Upper lobe of right lung (tissue), 1 donor: ENCODE results near the gene GNB5. TPM values are rescaled to one million over a fixed set of nuclear protein-coding genes. Genes with fewer than 3 reads are reported as not detected.

Experiments
- ATAC-seq: fragments of 200-7000 bp; cut with Tn5 transposase; one replicate; pipeline ENCODE4 v1.9.1; 2020; ENCODE audit warnings: mild to moderate bottlenecking, moderate library complexity
- DNase-seq: peaks from one replicate; pipeline ENCODE4 v3.0.0-alpha.2; 2020
- H3K27ac ChIP-seq: fragments of 200-600 bp; one replicate; pipeline ENCODE4 v1.8.0; 2022
- H3K27me3 ChIP-seq: fragments of 200-600 bp; one replicate; pipeline ENCODE4 v1.8.0; 2022; ENCODE audit warnings: mild to moderate bottlenecking
- H3K36me3 ChIP-seq: fragments of 200-600 bp; one replicate; pipeline ENCODE4 v1.8.0; 2022
- H3K4me1 ChIP-seq: fragments of 200-600 bp; one replicate; pipeline ENCODE4 v1.8.0; 2022
- H3K4me3 ChIP-seq: fragments of 200-600 bp; one replicate; pipeline ENCODE4 v1.8.0; 2022; ENCODE audit warnings: mild to moderate bottlenecking
- H3K9me3 ChIP-seq: fragments of 200-600 bp; one replicate; pipeline ENCODE4 v1.8.0; 2022
- intact Hi-C: fragments of 100-400 bp; cut with DNase I; formaldehyde crosslinking; loops from one replicate; pipeline ENCODE4 v1.11.0; 2022
- total RNA-seq: library from RNA; stranded (reverse); fragmentation: NEBNext Ultra II Directional; extraction: Animal tissue kit (Norgen Biotek cat#: 25700); gene quantifications from one replicate; pipeline ENCODE4 v1.2.1, GENCODE V29; 2021
- TF ChIP-seq, protein P1 (sequence below): fragments of 200-600 bp; IDR thresholded peaks from one replicate; pipeline ENCODE4 v1.8.0; 2022; ENCODE audit warnings: antibody characterized with exemption
- donor health status: DM: no; HTN: yes; CAD: no; lungs with severe emphysema.

The GNB5 gene
- total RNA-seq, 1 donor from 2014 or later: 16.7 TPM

DNA sequence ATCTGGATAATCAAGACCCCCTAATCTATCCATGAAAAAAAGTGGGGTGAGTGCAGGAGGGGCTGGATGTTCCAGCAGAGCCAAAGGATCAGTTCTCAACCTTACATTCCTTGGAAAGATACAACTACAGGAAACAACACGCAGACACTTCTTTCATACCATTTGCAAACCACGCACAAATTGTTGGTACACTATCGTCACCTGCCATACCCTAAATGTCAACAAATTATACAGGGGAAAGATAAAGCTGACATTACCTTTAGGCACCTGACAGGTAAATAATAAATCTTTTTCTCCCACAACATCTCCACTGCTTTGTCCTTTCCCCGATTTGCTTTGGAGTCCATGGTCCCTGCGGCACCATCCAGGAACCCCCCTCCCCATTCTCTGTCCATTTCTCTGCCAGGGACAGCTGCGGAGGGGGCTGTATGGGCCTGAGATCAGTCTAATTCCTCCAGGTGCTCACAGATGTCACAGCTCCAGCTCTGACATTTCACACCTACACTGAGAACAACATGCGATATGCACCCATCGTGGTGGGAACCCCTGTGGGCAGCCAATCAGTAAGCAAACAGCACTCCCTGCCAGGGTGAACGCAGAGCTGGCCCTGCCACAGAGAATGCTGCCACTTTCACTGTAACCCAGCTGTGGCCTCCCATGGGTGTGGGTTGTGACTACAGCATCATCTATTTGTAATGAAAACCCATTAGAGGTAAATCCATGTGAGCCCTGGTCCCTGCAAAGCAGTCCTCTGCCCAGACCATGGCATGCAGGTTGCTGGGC lies 41.0 kb downstream of the GNB5 start:
- H3K4me1 ChIP-seq: no peaks in the 10 kb centered on the region
- ATAC-seq (no peak), DNase-seq (no peak)
- TF ChIP-seq, protein P1, sequence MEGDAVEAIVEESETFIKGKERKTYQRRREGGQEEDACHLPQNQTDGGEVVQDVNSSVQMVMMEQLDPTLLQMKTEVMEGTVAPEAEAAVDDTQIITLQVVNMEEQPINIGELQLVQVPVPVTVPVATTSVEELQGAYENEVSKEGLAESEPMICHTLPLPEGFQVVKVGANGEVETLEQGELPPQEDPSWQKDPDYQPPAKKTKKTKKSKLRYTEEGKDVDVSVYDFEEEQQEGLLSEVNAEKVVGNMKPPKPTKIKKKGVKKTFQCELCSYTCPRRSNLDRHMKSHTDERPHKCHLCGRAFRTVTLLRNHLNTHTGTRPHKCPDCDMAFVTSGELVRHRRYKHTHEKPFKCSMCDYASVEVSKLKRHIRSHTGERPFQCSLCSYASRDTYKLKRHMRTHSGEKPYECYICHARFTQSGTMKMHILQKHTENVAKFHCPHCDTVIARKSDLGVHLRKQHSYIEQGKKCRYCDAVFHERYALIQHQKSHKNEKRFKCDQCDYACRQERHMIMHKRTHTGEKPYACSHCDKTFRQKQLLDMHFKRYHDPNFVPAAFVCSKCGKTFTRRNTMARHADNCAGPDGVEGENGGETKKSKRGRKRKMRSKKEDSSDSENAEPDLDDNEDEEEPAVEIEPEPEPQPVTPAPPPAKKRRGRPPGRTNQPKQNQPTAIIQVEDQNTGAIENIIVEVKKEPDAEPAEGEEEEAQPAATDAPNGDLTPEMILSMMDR: no peak
- no peaks in the 10 kb centered on the region for H3K9me3 ChIP-seq
- H3K27ac ChIP-seq: no peak overlapping the region
- no peaks in the 10 kb centered on the region for H3K27me3 ChIP-seq
- intact Hi-C loops: no loop called here
- H3K36me3 ChIP-seq: peaks cover 10% of the 10 kb centered on the region
- no peak overlapping the region for H3K4me3 ChIP-seq

DNA sequence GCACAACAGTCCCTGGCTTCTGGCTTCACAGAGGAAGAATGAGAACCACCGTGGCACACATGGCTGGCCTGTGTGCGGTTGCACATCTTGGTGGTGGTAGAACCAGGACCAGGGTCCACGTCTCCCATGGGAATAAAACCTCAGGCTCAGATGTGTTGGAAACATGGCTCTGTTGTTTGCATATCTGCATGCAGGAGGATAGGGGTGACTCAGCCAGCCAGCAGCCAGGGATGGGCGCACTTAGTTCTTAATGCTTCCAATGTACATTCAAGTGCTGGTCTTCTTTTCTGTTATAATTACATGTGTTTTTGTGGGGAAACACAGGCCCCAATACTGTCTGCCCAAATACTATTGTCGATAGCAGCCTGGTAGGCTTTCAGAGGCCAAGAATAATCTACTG lies 42.8 kb downstream of the GNB5 start:
- Histone ChIP-seq H3K9me3 (no peaks in the 10 kb centered on the region), H3K4me1 (no peaks in the 10 kb centered on the region), H3K27ac (no peak overlapping the region), H3K4me3 (no peak overlapping the region), H3K27me3 (no peaks in the 10 kb centered on the region), H3K36me3 (peaks cover 10% of the 10 kb centered on the region)
- ATAC-seq (no peak), DNase-seq (no peak)
- TF ChIP-seq, protein P1: no peak
- intact Hi-C loops: no loop called here

DNA sequence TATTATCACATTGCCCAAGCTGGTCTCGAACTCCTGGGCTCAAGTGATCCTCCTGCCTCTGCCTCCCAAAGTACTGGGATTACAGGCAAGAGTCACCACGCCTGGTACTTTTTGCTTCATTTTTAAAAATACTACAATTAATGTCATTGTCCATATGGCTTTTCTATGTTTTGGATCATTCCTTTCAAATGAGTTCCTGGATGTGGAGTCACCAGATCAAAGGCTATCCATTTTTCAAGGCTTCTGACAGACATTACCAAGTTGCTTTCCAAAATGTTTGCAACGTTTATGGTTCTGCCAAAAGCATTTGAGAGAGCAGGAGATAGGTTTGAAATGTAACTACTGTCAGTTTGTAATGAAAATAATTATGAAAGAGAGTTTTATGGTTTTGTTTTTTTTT lies 44.4 kb downstream of the GNB5 start:
- DNase-seq (no peak), ATAC-seq (no peak)
- peaks cover 10% of the 10 kb centered on the region for H3K36me3 ChIP-seq
- no peaks in the 10 kb centered on the region for H3K4me1 ChIP-seq
- H3K4me3 ChIP-seq: no peak overlapping the region
- H3K27ac ChIP-seq: no peak overlapping the region
- intact Hi-C loops: no loop called here
- TF ChIP-seq, protein P1: no peak
- H3K27me3 ChIP-seq: no peaks in the 10 kb centered on the region
- no peaks in the 10 kb centered on the region for H3K9me3 ChIP-seq

DNA sequence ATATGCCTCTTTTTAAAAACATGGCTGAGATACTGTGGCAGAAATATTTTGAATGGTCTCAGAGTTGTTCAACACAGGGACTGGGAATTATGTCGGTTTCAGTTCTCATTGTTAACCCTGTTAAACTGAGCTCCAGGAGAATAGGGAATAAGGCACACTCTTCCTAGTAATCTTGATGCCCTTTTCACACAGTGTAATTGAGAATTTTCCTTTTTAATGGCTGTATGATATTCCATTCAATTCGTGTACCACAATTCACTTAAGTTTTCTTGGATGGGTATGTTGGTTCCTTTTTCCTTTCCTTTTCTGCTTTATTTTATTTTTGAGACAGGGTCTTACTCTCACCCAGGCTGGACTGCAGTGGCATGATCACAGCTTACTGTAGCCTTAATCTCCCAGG lies 44.9 kb downstream of the GNB5 start:
- no peak overlapping the region for H3K4me3 ChIP-seq
- intact Hi-C loops: no loop called here
- TF ChIP-seq, protein P1: no peak
- no peak for ATAC-seq
- peaks cover 10% of the 10 kb centered on the region for H3K36me3 ChIP-seq
- H3K9me3 ChIP-seq: no peaks in the 10 kb centered on the region
- no peak for DNase-seq
- H3K4me1 ChIP-seq: no peaks in the 10 kb centered on the region
- no peak overlapping the region for H3K27ac ChIP-seq
- no peaks in the 10 kb centered on the region for H3K27me3 ChIP-seq

DNA sequence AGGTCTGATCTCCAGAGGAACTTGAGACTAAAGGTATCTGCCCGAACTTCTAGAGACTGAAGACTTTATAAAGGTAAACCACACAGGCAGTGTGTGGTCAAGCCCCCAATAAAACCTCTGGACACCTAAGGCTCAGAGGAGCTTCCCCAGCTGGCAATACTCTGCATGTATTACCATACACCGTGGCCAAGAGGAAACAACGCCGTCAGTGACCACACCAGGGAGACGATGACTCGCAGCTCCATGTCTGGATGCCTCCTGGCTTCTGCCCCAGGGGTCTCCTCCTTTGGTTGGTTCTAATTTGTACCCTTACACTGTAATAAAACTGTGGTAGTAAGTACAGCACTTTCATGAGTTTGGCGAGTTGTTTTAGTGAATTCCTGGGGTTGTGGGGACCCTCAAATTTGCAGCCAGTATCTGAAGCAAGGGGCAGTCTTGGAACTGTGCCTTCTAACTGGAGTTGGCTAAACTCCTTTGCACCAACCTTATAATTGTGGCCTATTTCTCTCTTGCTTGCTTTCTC lies 46.5 kb downstream of the GNB5 start:
- H3K27ac ChIP-seq: no peak overlapping the region
- no peaks in the 10 kb centered on the region for H3K27me3 ChIP-seq
- intact Hi-C loops: no loop called here
- DNase-seq (no peak), ATAC-seq (no peak)
- H3K36me3 ChIP-seq: peaks cover 6% of the 10 kb centered on the region
- H3K4me3 ChIP-seq: no peak overlapping the region
- H3K4me1 ChIP-seq: no peaks in the 10 kb centered on the region
- TF ChIP-seq, protein P1: no peak
- no peaks in the 10 kb centered on the region for H3K9me3 ChIP-seq
